BE2C (cell line): ENCODE data around the gene LRIT1.

ENCODE experiments used
- DNase-seq: peaks from one replicate; pipeline ENCODE4 v3.0.0-alpha.2; 2020
- H3K27me3 ChIP-seq: fragments of 250-450 bp; sonication (Bioruptor Pico); 2 replicates; pipeline ENCODE4 v1.5.1; 2020; ENCODE audit warnings: mild to moderate bottlenecking
- H3K36me3 ChIP-seq: fragments of 250-450 bp; sonication (Bioruptor Pico); 2 replicates; pipeline ENCODE4 v1.5.1; 2020; ENCODE audit warnings: mild to moderate bottlenecking
- H3K4me1 ChIP-seq: fragments of 250-450 bp; sonication (Bioruptor Pico); 2 replicates; pipeline ENCODE4 v1.5.1; 2020
- H3K4me3 ChIP-seq: 2 replicates; pipeline ENCODE4 v1.5.1; 2011; ENCODE audit warnings: low read depth, low read length
- H3K9me3 ChIP-seq: fragments of 250-450 bp; sonication (Bioruptor Pico); 2 replicates; pipeline ENCODE4 v1.5.1; 2020
- TF ChIP-seq, protein P1 (sequence below): IDR thresholded peaks from 2 replicates; pipeline ENCODE4 v1.5.1; 2012; ENCODE audit warnings: mild to moderate bottlenecking, low read depth, low read length

Gene LRIT1

DNA sequence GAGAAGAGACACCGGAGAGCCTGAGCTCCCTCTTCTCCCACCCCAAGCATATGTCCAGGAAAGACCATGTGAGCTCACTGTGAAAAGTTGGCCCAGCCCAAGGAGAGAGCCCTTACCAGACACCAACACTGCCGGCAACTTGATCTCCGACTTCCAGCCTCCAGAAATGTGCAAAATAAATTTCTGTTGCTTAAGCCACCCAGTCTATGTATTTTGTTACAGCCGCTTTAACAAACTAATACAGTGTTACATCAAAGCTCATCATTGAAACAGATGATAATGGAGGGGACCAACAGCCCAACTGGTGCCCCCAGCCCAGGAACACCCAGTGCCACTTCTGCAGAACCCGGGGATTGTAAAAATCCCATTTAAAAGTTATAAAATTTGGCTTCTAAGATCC is 22.4 kb upstream of the LRIT1 start:
- Histone ChIP-seq H3K9me3 (no peaks in the 10 kb centered on the region), H3K27me3 (no peaks in the 10 kb centered on the region), H3K4me3 (no peak overlapping the region), H3K4me1 (no peaks in the 10 kb centered on the region), H3K36me3 (no peaks in the 10 kb centered on the region)
- TF ChIP-seq, protein P1, sequence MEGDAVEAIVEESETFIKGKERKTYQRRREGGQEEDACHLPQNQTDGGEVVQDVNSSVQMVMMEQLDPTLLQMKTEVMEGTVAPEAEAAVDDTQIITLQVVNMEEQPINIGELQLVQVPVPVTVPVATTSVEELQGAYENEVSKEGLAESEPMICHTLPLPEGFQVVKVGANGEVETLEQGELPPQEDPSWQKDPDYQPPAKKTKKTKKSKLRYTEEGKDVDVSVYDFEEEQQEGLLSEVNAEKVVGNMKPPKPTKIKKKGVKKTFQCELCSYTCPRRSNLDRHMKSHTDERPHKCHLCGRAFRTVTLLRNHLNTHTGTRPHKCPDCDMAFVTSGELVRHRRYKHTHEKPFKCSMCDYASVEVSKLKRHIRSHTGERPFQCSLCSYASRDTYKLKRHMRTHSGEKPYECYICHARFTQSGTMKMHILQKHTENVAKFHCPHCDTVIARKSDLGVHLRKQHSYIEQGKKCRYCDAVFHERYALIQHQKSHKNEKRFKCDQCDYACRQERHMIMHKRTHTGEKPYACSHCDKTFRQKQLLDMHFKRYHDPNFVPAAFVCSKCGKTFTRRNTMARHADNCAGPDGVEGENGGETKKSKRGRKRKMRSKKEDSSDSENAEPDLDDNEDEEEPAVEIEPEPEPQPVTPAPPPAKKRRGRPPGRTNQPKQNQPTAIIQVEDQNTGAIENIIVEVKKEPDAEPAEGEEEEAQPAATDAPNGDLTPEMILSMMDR = no peak
- DNase-seq = no peak

GRCh38 chr10:84262190-84262956 is 21.0 kb upstream of the LRIT1 start:
- H3K9me3 ChIP-seq = no peaks in the 10 kb centered on the region
- no peaks in the 10 kb centered on the region for H3K36me3 ChIP-seq
- TF ChIP-seq, protein P1 = no peak
- H3K4me3 ChIP-seq = no peak overlapping the region
- no peaks in the 10 kb centered on the region for H3K27me3 ChIP-seq
- H3K4me1 ChIP-seq = no peaks in the 10 kb centered on the region
- DNase-seq = no peak

DNA sequence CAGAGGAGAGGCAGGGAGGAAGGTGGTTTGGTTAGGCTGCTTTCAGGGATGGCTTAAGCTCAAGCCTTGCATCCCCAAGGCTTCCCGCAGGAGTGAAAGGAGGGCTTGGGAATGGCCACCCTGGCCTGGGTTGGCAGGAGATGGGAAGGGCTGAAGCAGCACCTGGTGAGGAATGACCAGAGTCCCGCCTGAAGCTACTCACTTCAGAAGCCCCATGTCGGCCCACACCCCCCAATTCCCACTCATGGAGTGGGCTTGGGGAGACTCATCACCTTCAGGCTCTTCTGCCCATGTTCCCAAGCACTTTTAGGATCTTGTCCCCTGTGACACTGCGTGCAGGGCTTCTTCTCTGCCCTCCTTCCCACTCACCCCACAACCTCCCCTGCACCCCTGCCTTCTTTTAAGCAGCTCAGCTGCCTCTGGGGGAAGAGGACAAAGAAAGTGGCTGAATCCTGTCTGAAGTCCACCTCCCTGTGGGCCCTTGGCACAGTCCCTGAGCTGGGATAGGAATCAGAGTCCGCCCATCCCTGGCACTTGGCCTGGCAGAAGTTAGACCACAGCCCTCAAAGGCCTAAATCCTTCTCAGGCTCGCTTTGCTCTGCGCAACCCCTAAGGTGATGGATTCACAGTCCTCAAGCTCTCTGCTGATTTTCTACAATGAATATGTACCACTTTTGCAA is 20.0 kb upstream of the LRIT1 start:
- no peak for DNase-seq
- Histone ChIP-seq H3K9me3 (no peaks in the 10 kb centered on the region), H3K27me3 (no peaks in the 10 kb centered on the region), H3K4me3 (no peak overlapping the region), H3K4me1 (no peaks in the 10 kb centered on the region), H3K36me3 (no peaks in the 10 kb centered on the region)
- TF ChIP-seq, protein P1 = no peak

DNA sequence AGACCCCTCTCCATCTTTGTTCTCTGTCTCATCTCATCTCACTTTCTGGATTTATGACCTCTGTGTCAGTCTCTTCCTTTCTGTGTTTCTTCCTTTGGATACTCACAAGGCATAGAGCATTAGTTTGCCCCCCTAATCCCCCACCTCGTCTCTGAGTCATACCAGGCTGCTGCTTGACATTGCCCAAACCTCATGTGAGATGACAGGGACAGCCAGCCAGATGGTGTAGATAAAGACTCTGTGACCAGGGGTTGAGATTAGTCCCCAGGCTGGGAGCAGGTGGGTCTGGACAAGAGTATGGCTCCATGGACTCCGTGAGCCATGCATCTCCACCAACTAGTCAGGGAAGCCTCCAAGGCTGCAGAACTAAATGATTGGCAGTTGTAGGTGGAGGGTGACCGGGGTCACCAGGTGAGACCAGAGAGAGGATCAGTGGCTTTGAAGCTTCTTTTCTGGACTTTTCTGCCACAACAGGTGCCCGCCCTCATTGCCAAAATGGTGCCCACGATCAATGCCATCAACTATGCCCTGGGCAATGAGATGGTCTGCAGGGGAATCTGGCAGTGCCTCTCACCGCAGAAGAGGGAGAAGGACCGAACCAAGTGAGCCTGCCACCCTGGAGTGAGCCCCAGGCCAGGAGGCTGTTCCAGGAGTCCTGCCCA is 16.8 kb upstream of the LRIT1 start:
- Histone ChIP-seq H3K4me3 (no peak overlapping the region), H3K4me1 (no peaks in the 10 kb centered on the region), H3K9me3 (no peaks in the 10 kb centered on the region), H3K27me3 (no peaks in the 10 kb centered on the region), H3K36me3 (no peaks in the 10 kb centered on the region)
- DNase-seq = peak; percentile 17
- TF ChIP-seq, protein P1 = no peak

- Histone ChIP-seq H3K4me3 (no peak overlapping the region), H3K9me3 (no peaks in the 10 kb centered on the region), H3K4me1 (no peaks in the 10 kb centered on the region), H3K36me3 (no peaks in the 10 kb centered on the region), H3K27me3 (no peaks in the 10 kb centered on the region)
- no peak for DNase-seq
- TF ChIP-seq, protein P1 = no peak
Observed at GRCh38 chr10:84257343-84258020, 16.1 kb upstream of the LRIT1 start.
